ENCODE measurements around the gene SYNGR1.
A peak's percentile ranks its signal among the peaks of the same experiment; 100 is the strongest.

Gene SYNGR1

GRCh38 chr22:39349967-39350726 lies at the start of gene SYNGR1:
Gene SYNGR1, plus strand, starts transcription at chr22:39349991. Its CDS starts 20 bp downstream, at chr22:39350011.
- FAIRE-seq = no peak

- no peak for FAIRE-seq
These were observed 49.5 kb upstream of the SYNGR1 start for GRCh38 chr22:39300186-39300830.

- FAIRE-seq = no peak
These were observed 48.7 kb upstream of the SYNGR1 start for GRCh38 chr22:39301108-39301507.

- no peak for FAIRE-seq
These were observed 47.9 kb upstream of the SYNGR1 start for GRCh38 chr22:39301926-39302325.

GRCh38 chr22:39302431-39302960 lies 47.3 kb upstream of the SYNGR1 start:
- no peak for FAIRE-seq

GRCh38 chr22:39303358-39303757 lies 46.4 kb upstream of the SYNGR1 start:
- no peak for FAIRE-seq

- no peak for FAIRE-seq
These were observed 45.7 kb upstream of the SYNGR1 start for GRCh38 chr22:39303892-39304671.

- FAIRE-seq = no peak
These were observed 43.1 kb upstream of the SYNGR1 start for GRCh38 chr22:39306456-39307361.

- peak; percentile 83 for FAIRE-seq
These were observed 41.0 kb upstream of the SYNGR1 start for GRCh38 chr22:39308614-39309363.

GRCh38 chr22:39309364-39309861 lies 40.4 kb upstream of the SYNGR1 start:
- FAIRE-seq = no peak

GRCh38 chr22:39309881-39310714 lies 39.7 kb upstream of the SYNGR1 start:
- FAIRE-seq = no peak

- FAIRE-seq = no peak
These were observed 38.0 kb upstream of the SYNGR1 start for GRCh38 chr22:39311592-39312400.

GRCh38 chr22:39312410-39312809 lies 37.4 kb upstream of the SYNGR1 start:
- no peak for FAIRE-seq

GRCh38 chr22:39313258-39314001 lies 36.4 kb upstream of the SYNGR1 start:
- FAIRE-seq = no peak

- FAIRE-seq = no peak
These were observed 35.4 kb upstream of the SYNGR1 start for GRCh38 chr22:39314251-39314971.

GRCh38 chr22:39315389-39315788 lies 34.4 kb upstream of the SYNGR1 start:
- no peak for FAIRE-seq

- no peak for FAIRE-seq
These were observed 33.2 kb upstream of the SYNGR1 start for GRCh38 chr22:39316440-39317083.

Data from A204.1 (cell line).